NCI-H1048 (cell line): ENCODE measurements around the gene ARHGEF11.

Experiments
- DNase-seq: peaks from one replicate; lab custom pipeline; 2025; lab: John Stamatoyannopoulos, UW

The ARHGEF11 gene

GRCh38 chr1:157044326-157044725 lies 1.2 kb downstream of the ARHGEF11 start:
- DNase-seq = no peak

GRCh38 chr1:157043685-157044084 lies 1.9 kb downstream of the ARHGEF11 start:
- no peak for DNase-seq

GRCh38 chr1:157042846-157043245 lies 2.7 kb downstream of the ARHGEF11 start:
- DNase-seq = no peak

- DNase-seq = no peak
Observed at GRCh38 chr1:157040802-157041201, 4.7 kb downstream of the ARHGEF11 start.

- DNase-seq = no peak
Observed at GRCh38 chr1:157035121-157035520, 10.4 kb downstream of the ARHGEF11 start.

- DNase-seq = no peak
Observed at GRCh38 chr1:157034137-157034800, 11.3 kb downstream of the ARHGEF11 start.

- DNase-seq = no peak
Observed at GRCh38 chr1:157033357-157033876, 12.1 kb downstream of the ARHGEF11 start.

- DNase-seq = no peak
Observed at GRCh38 chr1:157032303-157032702, 13.2 kb downstream of the ARHGEF11 start.

GRCh38 chr1:157030728-157031127 lies 14.8 kb downstream of the ARHGEF11 start:
- no peak for DNase-seq

- DNase-seq = peak; percentile 57
Observed at GRCh38 chr1:157028674-157029073, 16.9 kb downstream of the ARHGEF11 start.

GRCh38 chr1:157025856-157026255 lies 19.7 kb downstream of the ARHGEF11 start:
- no peak for DNase-seq

GRCh38 chr1:157025385-157025784 lies 20.2 kb downstream of the ARHGEF11 start:
- DNase-seq = no peak

- DNase-seq = no peak
Observed at GRCh38 chr1:157021688-157022087, 23.9 kb downstream of the ARHGEF11 start.

GRCh38 chr1:157019457-157019856 lies 26.1 kb downstream of the ARHGEF11 start:
- no peak for DNase-seq

GRCh38 chr1:157011845-157012244 lies 33.7 kb downstream of the ARHGEF11 start:
- no peak for DNase-seq

GRCh38 chr1:157008502-157008901 lies 37.0 kb downstream of the ARHGEF11 start:
- no peak for DNase-seq

GRCh38 chr1:157007306-157007705 lies 38.2 kb downstream of the ARHGEF11 start:
- DNase-seq = no peak

- DNase-seq = no peak
Observed at GRCh38 chr1:157006676-157007075, 38.9 kb downstream of the ARHGEF11 start.

GRCh38 chr1:157005965-157006364 lies 39.6 kb downstream of the ARHGEF11 start:
- no peak for DNase-seq

GRCh38 chr1:157004806-157005205 lies 40.7 kb downstream of the ARHGEF11 start:
- no peak for DNase-seq

- DNase-seq = no peak
Observed at GRCh38 chr1:157004327-157004726, 41.2 kb downstream of the ARHGEF11 start.

- no peak for DNase-seq
Observed at GRCh38 chr1:157001304-157001703, 44.2 kb downstream of the ARHGEF11 start.

- no peak for DNase-seq
Observed at GRCh38 chr1:157000686-157001085, 44.9 kb downstream of the ARHGEF11 start.
